HG02610 (cell line): ENCODE measurements around the gene OR56A5.
"Not testable (repeated sequence)": the region's sequence is repeated elsewhere in the genome, so short reads cannot be mapped to it uniquely, and the experiment has no call there.

Experiments
- ATAC-seq: cut with Tn5 transposase; IDR thresholded peaks from one replicate; pipeline ENCODE4 v1.9.1; 2021; ENCODE audit warnings: mild to moderate bottlenecking, moderate library complexity; ENCODE audit not compliant: unreplicated experiment

The OR56A5 gene

GRCh38 chr11:5968394-5968793 is at the start of gene OR56A5:
OR56A5 (minus strand) TSS chr11:5968494; CDS start chr11:5968494, 0 bp downstream.
- ATAC-seq = no peak

GRCh38 chr11:6013042-6013441 is 44.7 kb upstream of the OR56A5 start:
- no peak for ATAC-seq

GRCh38 chr11:6012035-6012668 is 43.9 kb upstream of the OR56A5 start:
- ATAC-seq = no peak

GRCh38 chr11:6006846-6007245 is 38.6 kb upstream of the OR56A5 start, which contains the start of gene OR56A4:
OR56A4 (minus strand) TSS chr11:6006946; CDS start chr11:6002992, 3,954 bp downstream.
- ATAC-seq = no peak

- ATAC-seq = no peak
Measured at GRCh38 chr11:6006395-6006794, 38.1 kb upstream of the OR56A5 start.

- ATAC-seq = no peak
Measured at GRCh38 chr11:6002202-6002699, 34.0 kb upstream of the OR56A5 start.

- ATAC-seq = no peak
Measured at GRCh38 chr11:5994791-5995190, 26.5 kb upstream of the OR56A5 start.

GRCh38 chr11:5992604-5993251 is 24.4 kb upstream of the OR56A5 start:
- no peak for ATAC-seq

- ATAC-seq = no peak
Measured at GRCh38 chr11:5992150-5992549, 23.9 kb upstream of the OR56A5 start.

- no peak for ATAC-seq
Measured at GRCh38 chr11:5989203-5989602, 20.9 kb upstream of the OR56A5 start.

- ATAC-seq = no peak
Measured at GRCh38 chr11:5986885-5987284, 18.6 kb upstream of the OR56A5 start, which contains the start of gene OR52L1. OR52L1 (minus strand) TSS chr11:5986985; CDS start chr11:5986930, 55 bp downstream.

- ATAC-seq = no peak
Measured at GRCh38 chr11:5983443-5983842, 15.1 kb upstream of the OR56A5 start.

GRCh38 chr11:5973530-5973929 is 5.2 kb upstream of the OR56A5 start:
- no peak for ATAC-seq

- no peak for ATAC-seq
Measured at GRCh38 chr11:5967708-5968107, 586 bp downstream of the OR56A5 start.

GRCh38 chr11:5966958-5967357 is 1.3 kb downstream of the OR56A5 start:
- no peak for ATAC-seq

GRCh38 chr11:5960704-5961320 is 7.5 kb downstream of the OR56A5 start:
- ATAC-seq = not testable (repeated sequence)

- no peak for ATAC-seq
Measured at GRCh38 chr11:5955586-5955985, 12.7 kb downstream of the OR56A5 start.

- no peak for ATAC-seq
Measured at GRCh38 chr11:5941951-5942350, 26.3 kb downstream of the OR56A5 start, which contains the start of gene OR56A3. OR56A3 (plus strand) TSS chr11:5942251; CDS start chr11:5947347, 5,096 bp downstream.

- ATAC-seq = no peak
Measured at GRCh38 chr11:5940748-5941147, 27.5 kb downstream of the OR56A5 start.

- ATAC-seq = no peak
Measured at GRCh38 chr11:5938603-5938965, 29.7 kb downstream of the OR56A5 start.

GRCh38 chr11:5937868-5938602 is 30.3 kb downstream of the OR56A5 start:
- no peak for ATAC-seq
